NCI-H128 (cell line): ENCODE data around the gene GSTM3.

Experiments
- DNase-seq: peaks from one replicate; lab custom pipeline; 2025; ENCODE audit not compliant: unreplicated experiment; lab: John Stamatoyannopoulos, UW

Gene GSTM3

GRCh38 chr1:109740615-109741373 lies at the start of gene GSTM3:
TSS of gene GSTM3 (minus strand) at chr1:109741038. CDS start at chr1:109740287, 751 bp downstream.
- DNase-seq, result no peak

DNA sequence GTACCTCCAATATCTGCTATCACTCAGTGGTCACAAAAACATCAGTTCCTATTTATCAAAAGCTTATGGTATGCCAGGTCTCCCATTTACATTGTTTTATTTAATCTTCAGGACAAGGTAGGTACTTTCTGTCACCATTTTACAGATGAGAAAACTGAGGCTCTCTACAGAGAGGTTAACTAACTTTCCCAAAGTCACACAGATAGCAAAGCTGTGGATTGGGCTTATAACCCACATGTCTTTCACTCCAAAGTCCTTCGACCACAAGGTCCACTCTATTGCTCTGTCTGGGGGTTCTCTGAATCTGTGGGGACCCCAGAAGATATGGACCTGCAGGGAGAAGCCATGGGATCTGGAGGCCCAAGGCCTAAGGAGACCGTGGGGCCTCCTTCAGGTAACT lies 49.5 kb upstream of the GSTM3 start:
- no peak for DNase-seq

DNA sequence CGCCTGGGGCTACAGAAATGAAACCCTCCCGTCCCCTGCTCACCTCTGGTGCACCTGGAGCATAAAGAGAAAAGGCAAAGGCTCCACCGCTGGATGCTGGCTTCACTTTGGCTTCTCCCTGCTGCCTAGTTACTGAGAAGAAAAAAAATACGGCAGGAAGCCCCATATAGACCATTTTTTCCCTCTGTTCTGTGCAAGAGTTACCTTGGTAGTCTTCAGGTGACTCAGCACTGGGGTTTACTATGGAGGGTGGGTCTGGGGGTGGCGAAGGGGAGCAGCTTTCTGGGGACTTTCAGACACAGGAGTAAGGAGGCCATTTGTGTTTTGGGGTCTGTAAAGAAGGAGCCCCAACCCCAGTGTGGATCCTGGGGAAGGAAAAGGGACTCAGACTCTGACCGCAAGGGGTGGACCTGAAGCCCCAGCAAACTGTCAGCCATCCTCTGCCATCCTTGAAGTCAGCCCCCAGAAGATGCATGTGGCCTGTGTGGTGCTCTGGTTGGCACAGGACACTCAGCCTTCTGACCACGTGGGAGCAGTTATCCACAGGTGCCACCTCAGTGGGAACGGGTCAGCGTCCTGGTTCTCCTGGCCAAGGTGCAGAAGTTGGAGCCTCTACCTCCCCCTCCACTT lies 48.8 kb upstream of the GSTM3 start:
- DNase-seq, result no peak

DNA sequence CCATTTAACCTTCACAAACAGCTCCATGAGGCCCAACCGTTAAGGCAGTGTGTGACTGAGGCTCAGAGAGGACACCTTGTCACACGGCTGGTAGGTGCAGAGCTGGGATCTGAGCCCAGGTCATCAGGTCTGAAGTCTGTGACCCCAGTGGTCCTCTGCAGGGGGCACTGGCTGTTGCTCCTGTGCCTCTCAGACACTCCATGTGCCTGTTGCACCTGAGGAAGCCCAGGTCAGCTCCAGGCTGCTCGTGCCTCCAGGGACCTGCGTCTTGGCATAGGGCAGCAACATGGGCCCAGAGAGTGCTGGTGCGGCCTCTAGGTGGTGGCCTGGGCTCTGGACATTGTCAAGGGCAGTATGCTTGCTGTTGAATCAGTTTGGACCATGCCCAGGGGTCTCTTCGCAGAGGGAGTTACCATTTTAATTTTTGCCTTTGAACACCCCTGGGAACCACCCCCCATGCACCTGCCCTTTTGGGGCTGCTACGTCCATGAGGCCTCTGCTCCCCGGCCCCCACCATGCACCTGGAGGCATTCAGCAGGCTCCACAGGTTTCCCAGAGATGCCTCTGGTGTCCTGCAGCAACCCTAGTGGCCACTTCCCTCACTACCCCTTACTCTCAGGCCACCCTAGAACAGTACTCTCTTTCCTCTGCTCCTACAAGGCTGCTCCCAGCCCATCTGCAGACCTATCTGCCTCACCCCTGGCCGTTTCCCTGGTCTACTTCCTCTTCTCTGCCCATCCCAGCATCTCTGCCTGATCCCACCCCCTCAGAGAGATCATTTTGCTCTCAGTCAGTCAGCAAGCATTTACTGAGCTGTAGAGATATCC lies 48.1 kb upstream of the GSTM3 start:
- DNase-seq, result no peak

DNA sequence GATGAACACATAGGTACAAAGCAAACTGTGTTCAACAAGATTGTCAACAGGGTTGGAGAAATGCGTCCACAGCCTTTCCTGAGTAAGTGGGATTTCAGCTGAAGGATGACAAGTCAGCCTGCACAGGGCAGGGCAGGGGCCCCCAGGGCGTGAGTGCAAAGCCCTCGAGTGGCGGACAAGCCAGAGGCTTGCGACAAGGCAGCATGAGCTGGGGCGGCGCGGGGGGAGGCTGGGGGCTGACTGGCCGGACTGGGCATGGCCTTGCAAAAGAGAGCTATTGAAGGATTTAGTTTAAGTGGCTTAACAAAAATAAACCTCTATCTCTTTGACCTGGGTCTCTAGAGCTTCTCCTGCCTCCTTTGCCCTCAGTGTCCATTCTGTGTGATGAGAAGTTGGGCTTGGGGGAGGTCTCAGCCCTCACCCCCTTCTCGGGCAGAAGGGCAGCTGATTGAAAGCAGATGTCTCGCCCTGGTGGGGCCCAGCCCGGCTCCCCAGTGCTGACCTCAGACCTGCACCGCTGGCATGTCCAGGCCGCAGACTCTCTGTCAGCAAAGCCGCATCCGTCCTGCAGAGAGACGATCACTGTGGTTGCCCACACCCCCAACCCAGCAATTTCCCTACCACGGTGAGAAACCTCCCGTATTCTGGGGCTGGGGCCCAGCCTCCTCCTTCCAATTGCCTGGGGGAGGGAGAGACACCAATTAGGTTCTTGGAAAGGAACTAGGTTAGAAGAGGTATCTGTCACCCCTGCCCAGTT lies 47.2 kb upstream of the GSTM3 start:
- no peak for DNase-seq

DNA sequence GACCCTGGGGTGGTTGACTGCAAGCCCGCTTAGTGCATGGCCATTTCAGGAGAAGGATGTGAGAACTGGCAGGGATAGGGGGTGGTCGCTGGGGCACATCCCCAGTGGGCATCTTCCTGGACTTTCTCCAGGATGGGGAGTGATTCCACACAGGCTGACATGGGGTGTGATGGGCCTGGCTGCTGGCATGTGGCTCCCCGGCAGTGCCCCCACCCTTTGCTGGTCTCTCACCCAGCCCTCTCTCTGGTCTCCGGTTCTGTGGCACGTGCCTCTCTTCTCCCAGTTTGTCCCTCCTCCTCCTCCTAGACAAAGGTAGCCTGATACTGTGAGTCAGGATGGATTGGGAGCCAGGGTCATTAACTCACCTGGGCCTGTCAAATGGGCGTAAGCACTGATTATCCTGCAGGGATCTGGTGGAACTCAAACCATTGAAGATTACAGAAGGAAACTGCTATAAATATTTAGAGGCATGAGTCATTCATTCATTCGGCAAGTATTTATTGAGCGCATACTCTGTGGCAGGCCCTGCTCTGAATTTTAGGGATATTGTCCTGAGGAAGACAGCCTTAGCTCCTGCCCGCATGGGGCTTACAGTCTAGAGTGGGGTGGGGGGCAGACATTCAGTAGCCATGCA lies 46.5 kb upstream of the GSTM3 start:
- no peak for DNase-seq

DNA sequence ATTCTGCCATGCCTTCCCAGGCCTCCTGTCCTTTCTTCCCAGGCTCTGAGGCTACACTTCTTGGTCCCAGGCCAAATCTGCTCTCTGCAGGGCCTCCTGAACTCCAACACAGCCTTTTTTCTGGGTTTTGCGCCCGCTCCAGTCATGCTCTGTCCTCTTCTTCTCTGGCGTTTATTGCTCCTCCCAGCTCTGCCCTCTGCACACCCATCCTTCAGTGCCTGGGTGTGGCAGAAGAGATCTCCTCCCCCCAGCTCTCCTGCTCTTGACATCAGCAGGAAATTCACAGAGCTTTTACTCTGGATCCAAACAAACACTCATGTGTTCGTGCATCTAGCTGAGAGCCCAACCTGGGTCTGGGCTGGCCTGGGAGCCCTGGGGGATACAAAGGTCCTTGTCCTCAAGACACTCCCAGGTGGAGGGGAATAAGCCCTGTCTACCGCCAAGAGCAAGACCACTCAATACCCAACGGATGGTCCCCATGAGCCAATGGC lies 45.7 kb upstream of the GSTM3 start:
- DNase-seq, result no peak

GRCh38 chr1:109786112-109786480 lies 45.3 kb upstream of the GSTM3 start:
- DNase-seq, result no peak

DNA sequence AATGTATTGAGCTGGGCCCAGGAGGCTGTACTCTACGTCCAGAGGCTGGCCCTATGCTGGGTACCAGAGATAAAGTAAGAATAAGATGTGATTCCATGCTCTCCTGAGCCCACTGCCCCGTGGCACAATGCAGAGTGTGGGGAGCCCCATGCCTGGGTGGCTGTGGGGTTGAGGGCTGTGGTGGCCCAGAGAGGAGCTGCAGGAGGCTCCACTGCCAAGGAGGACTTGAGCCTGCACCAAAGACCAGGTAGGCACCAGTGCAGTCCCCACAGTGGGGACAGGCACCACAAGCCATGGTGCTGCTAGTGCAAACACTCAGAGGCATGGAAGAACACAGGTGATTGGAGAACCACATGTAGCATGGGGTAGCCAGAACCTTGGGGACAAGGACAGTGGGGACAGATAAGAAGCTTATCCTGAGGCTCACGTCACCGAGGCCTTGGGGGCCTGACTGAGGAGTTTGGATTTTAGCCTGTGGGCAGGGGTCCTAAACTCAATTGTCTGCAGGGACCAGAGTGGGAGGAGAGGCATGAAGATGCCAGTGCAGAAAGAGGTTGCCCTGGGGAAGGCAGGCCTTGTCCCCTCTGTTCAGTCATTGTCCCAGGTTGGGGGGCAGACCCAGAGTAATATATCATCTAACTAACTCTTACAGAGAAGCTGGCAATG lies 44.7 kb upstream of the GSTM3 start:
- no peak for DNase-seq

DNA sequence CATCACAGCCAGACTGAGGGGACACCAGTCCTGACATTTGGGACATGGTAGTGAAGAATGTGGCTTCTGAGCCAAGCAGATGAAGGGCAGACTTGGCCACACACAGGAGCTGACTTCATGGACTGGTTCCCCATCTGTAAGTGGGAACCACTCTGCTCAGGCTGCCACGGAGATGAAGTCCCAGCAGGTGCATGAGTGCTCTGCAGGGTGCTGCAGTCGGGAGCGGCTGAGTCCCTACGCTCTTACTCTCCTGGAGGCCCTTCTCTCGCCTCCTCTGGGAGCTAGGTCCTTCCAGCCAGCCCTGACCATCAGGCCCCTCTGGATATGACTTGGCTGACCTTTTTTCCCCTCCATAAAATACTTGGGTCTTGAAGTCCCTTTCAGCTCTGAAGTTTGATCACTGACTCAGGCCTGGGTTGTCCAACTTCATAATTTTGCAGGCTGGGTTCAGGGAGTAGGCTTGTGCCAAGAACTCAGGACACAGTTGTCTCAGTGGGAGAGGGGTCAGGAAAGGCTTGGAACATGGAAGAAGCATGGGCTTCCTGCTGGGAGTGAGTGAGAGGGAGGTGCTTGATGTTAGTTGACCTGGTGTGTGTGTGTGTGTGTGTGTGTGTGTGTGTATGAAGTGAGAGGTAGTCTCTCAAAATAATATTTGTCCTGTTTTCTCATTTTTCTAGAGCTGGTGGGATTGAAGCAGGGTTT lies 43.9 kb upstream of the GSTM3 start:
- DNase-seq, result no peak

- no peak for DNase-seq
Measured at GRCh38 chr1:109783436-109783835, 42.6 kb upstream of the GSTM3 start.

GRCh38 chr1:109782927-109783326 lies 42.1 kb upstream of the GSTM3 start:
- no peak for DNase-seq

GRCh38 chr1:109782514-109782913 lies 41.7 kb upstream of the GSTM3 start:
- no peak for DNase-seq

- no peak for DNase-seq
Measured at GRCh38 chr1:109781806-109782205, 41.0 kb upstream of the GSTM3 start.

GRCh38 chr1:109780982-109781381 lies 40.1 kb upstream of the GSTM3 start:
- no peak for DNase-seq

DNA sequence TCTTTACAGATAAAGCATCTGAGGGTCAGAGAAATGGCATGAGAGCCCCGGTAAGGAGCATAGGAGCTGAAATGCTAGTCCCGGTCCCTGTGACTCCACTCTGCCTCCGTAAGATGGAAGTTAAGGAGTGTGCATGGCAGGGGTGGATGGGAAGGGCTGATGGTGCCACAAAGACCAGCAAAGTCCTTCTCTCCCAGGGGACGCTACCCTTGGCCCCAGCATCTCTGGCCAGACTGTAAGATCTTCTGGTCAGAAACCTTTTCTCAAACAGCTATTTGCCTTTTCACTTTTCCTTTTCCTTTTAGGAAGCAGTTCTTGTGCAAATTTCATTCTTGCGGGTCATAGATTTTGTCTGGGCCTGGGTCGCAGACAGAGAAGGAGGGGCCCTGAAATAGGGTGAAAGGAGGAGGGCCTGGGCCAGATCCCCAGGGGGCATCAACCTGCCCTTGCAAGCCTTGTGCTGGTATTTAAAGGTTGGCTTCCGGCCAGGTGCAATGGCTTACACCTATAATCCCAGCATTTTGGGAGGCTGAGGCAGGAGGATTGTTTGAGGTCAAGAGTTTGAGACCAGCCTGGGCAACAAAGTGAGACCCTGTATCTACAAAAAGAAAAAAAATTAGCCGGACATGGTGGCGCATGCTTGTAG lies 37.3 kb upstream of the GSTM3 start:
- no peak for DNase-seq

DNA sequence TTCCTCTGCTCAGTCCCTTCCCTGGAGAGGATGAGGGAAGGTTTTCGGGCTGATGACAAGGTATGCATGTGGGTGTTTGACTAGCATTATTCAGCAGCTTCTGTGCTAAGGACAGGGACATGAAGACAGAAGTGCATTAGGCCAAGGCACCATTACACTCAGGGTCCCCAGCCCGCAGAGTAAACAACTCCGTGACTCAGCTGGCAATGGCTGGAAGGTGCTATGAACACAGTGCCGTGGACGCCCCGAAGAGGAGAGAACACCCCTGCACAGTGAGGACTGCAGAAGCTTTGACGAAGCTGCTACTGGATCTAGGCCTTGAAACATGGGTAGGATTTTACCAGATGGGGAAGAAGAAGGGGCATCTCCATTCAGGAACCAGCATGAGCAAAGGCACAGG lies 36.6 kb upstream of the GSTM3 start:
- no peak for DNase-seq

DNA sequence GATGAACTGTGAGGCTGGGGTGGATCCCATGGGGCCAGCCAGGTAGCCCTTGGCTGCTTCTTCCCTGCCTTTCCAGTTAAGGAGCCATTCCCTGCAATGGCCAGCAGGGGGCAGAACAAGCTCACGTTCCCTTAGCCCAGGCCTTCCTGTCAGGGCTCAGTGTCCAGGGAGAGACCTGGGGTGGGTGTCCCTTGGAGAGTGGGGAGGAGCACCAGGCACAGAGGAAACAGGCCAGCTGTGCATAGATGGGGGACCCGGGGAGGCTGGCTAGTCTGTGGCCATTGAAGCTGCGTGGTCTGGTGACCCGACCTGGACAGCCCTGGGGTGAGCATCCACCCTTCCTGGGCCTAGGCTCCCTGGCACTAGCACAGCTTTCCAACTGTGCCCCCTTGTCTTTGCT lies 36.1 kb upstream of the GSTM3 start:
- DNase-seq, result peak; percentile 79
